Keratinocyte (primary cell): Measurements from ENCODE around the gene MOV10L1.

ENCODE experiments used
- CTCF ChIP-seq, 3 experiments: IDR thresholded peaks in 1 of 3; conservative IDR thresholded peaks in 1 of 3; optimal IDR thresholded peaks in 1 of 3; 2 replicates in 2 of 3; 3 replicates in 1 of 3; pipeline versions ENCODE3 to v1.5.1; 2011; ENCODE audit warnings: low read length in 3 of 3, mild to moderate bottlenecking in 3 of 3, moderate library complexity in 2 of 3, control low read depth in 1 of 3, inconsistent platforms in 1 of 3; ENCODE audit not compliant: insufficient read depth in 2 of 3; ENCODE audit errors: extremely low read depth in 1 of 3
- EZH2 ChIP-seq: IDR thresholded peaks from one replicate; pipeline ENCODE4 v1.6.1; 2012; ENCODE audit warnings: inconsistent platforms, mild to moderate bottlenecking, low read length, moderate library complexity

- TF ChIP-seq CTCF (optimal IDR thresholded peaks at IDR 0.05 in 1 of 3, IDR thresholded peaks at IDR 0.05 in 1 of 3, conservative IDR thresholded peaks at IDR 0.05 in 1 of 3; ENCODE audit: extremely low read depth in 1 of 3, insufficient read depth in 2 of 3, low read length in 3 of 3) = no peak
- TF ChIP-seq EZH2 = no peak
Observed at GRCh38 chr22:50171319-50171964, 81.6 kb downstream of the MOV10L1 start.
